Activated T-helper 17 cell treated with anti-CD3 and anti-CD28 coated beads, Interleukin-2, amount 50 U/mL, for 72 hours (primary cell): ENCODE measurements around the gene CCSER2. TPM values are rescaled to one million over a fixed set of nuclear protein-coding genes. Genes with fewer than 3 reads are reported as not detected.

Source experiments
- ATAC-seq: fragments of 150-1000 bp; cut with Tn5 transposase; replicated peaks from 2 replicates; pipeline ENCODE4 v1.10.0; 2021; ENCODE audit warnings: mild to moderate bottlenecking, moderate library complexity
- H3K27ac Mint-ChIP-seq: one replicate; pipeline ENCODE4 v1.8.0; 2022; ENCODE audit warnings: mixed read lengths
- H3K27me3 Mint-ChIP-seq: one replicate; pipeline ENCODE4 v1.8.0; 2022; ENCODE audit warnings: mixed read lengths
- H3K36me3 Mint-ChIP-seq: one replicate; pipeline ENCODE4 v1.8.0; 2022; ENCODE audit warnings: low read depth, mild to moderate bottlenecking, mixed read lengths
- H3K4me1 Mint-ChIP-seq: one replicate; pipeline ENCODE4 v1.8.0; 2022; ENCODE audit warnings: mixed read lengths
- H3K4me3 Mint-ChIP-seq: one replicate; pipeline ENCODE4 v1.8.0; 2022; ENCODE audit warnings: mild to moderate bottlenecking, mixed read lengths
- H3K9me3 Mint-ChIP-seq: one replicate; pipeline ENCODE4 v1.8.0; 2022; ENCODE audit warnings: mixed read lengths
- total RNA-seq, 2 donors: library from RNA; stranded (reverse); gene quantifications; one replicate each; pipeline ENCODE4 v1.2.3, GENCODE V29; 2022

CCSER2 gene
- total RNA-seq, 2 donors from 2014 or later = 47.5 to 107 TPM

- Mint-ChIP-seq H3K4me1 (peaks cover 51% of the 10 kb centered on the region), H3K4me3 (peak overlapping the region; percentile 34), H3K36me3 (peaks cover 78% of the 10 kb centered on the region), H3K27me3 (no peaks in the 10 kb centered on the region), H3K9me3 (no peaks in the 10 kb centered on the region), H3K27ac (peak overlapping the region; percentile 75)
- peak; percentile 84 for ATAC-seq
Observed at GRCh38 chr10:84371944-84372343, 43.6 kb downstream of the CCSER2 start.

GRCh38 chr10:84373000-84373399 lies 44.6 kb downstream of the CCSER2 start:
- peaks cover 81% of the 10 kb centered on the region for H3K36me3 Mint-ChIP-seq
- peaks cover 45% of the 10 kb centered on the region for H3K4me1 Mint-ChIP-seq
- H3K27ac Mint-ChIP-seq = peak overlapping the region; percentile 75
- ATAC-seq = no peak
- no peaks in the 10 kb centered on the region for H3K27me3 Mint-ChIP-seq
- no peaks in the 10 kb centered on the region for H3K9me3 Mint-ChIP-seq
- no peak overlapping the region for H3K4me3 Mint-ChIP-seq

- H3K4me1 Mint-ChIP-seq = peaks cover 35% of the 10 kb centered on the region
- peaks cover 94% of the 10 kb centered on the region for H3K36me3 Mint-ChIP-seq
- ATAC-seq = no peak
- no peak overlapping the region for H3K4me3 Mint-ChIP-seq
- H3K27me3 Mint-ChIP-seq = no peaks in the 10 kb centered on the region
- no peaks in the 10 kb centered on the region for H3K9me3 Mint-ChIP-seq
- H3K27ac Mint-ChIP-seq = peak overlapping the region; percentile 47
Observed at GRCh38 chr10:84374455-84374854, 46.1 kb downstream of the CCSER2 start.

- Mint-ChIP-seq H3K4me1 (peaks cover 30% of the 10 kb centered on the region), H3K9me3 (no peaks in the 10 kb centered on the region), H3K4me3 (no peak overlapping the region), H3K36me3 (peaks cover 96% of the 10 kb centered on the region), H3K27ac (no peak overlapping the region), H3K27me3 (no peaks in the 10 kb centered on the region)
- peak; percentile 61 for ATAC-seq
Observed at GRCh38 chr10:84375011-84375410, 46.6 kb downstream of the CCSER2 start.

GRCh38 chr10:84375881-84376280 lies 47.5 kb downstream of the CCSER2 start:
- no peak for ATAC-seq
- Mint-ChIP-seq H3K27ac (peak overlapping the region; percentile 39), H3K27me3 (no peaks in the 10 kb centered on the region), H3K4me3 (no peak overlapping the region), H3K4me1 (peaks cover 34% of the 10 kb centered on the region), H3K9me3 (no peaks in the 10 kb centered on the region), H3K36me3 (peaks cover 98% of the 10 kb centered on the region)

- H3K9me3 Mint-ChIP-seq = no peaks in the 10 kb centered on the region
- no peak overlapping the region for H3K4me3 Mint-ChIP-seq
- peaks cover 77% of the 10 kb centered on the region for H3K36me3 Mint-ChIP-seq
- ATAC-seq = no peak
- no peak overlapping the region for H3K27ac Mint-ChIP-seq
- peaks cover 35% of the 10 kb centered on the region for H3K4me1 Mint-ChIP-seq
- H3K27me3 Mint-ChIP-seq = no peaks in the 10 kb centered on the region
Observed at GRCh38 chr10:84388148-84388547, 59.8 kb downstream of the CCSER2 start.

- ATAC-seq = no peak
- Mint-ChIP-seq H3K9me3 (no peaks in the 10 kb centered on the region), H3K36me3 (peaks cover 68% of the 10 kb centered on the region), H3K27me3 (no peaks in the 10 kb centered on the region), H3K4me1 (peaks cover 32% of the 10 kb centered on the region), H3K27ac (no peak overlapping the region), H3K4me3 (no peak overlapping the region)
Observed at GRCh38 chr10:84390364-84390763, 62.0 kb downstream of the CCSER2 start.

GRCh38 chr10:84391326-84391725 lies 62.9 kb downstream of the CCSER2 start:
- Mint-ChIP-seq H3K4me3 (no peak overlapping the region), H3K27me3 (no peaks in the 10 kb centered on the region), H3K9me3 (no peaks in the 10 kb centered on the region), H3K27ac (no peak overlapping the region), H3K4me1 (peaks cover 32% of the 10 kb centered on the region), H3K36me3 (peaks cover 65% of the 10 kb centered on the region)
- no peak for ATAC-seq

GRCh38 chr10:84392181-84392580 lies 63.8 kb downstream of the CCSER2 start:
- Mint-ChIP-seq H3K4me3 (no peak overlapping the region), H3K27ac (no peak overlapping the region)

GRCh38 chr10:84395581-84395980 lies 67.2 kb downstream of the CCSER2 start:
- ATAC-seq = no peak
- Mint-ChIP-seq H3K4me3 (no peak overlapping the region), H3K27me3 (no peaks in the 10 kb centered on the region), H3K9me3 (no peaks in the 10 kb centered on the region), H3K4me1 (peaks cover 35% of the 10 kb centered on the region), H3K36me3 (peaks cover 68% of the 10 kb centered on the region), H3K27ac (no peak overlapping the region)

More at GRCh38 chr10:84392181-84392580, 63.8 kb downstream of the CCSER2 start:
- no peak for ATAC-seq
- Mint-ChIP-seq H3K4me1 (peaks cover 33% of the 10 kb centered on the region), H3K36me3 (peaks cover 68% of the 10 kb centered on the region), H3K27me3 (no peaks in the 10 kb centered on the region), H3K9me3 (no peaks in the 10 kb centered on the region)

GRCh38 chr10:84397735-84398144 lies 69.4 kb downstream of the CCSER2 start:
- no peak for ATAC-seq
- no peaks in the 10 kb centered on the region for H3K27me3 Mint-ChIP-seq
- peaks cover 21% of the 10 kb centered on the region for H3K4me1 Mint-ChIP-seq
- no peaks in the 10 kb centered on the region for H3K9me3 Mint-ChIP-seq
- no peak overlapping the region for H3K27ac Mint-ChIP-seq
- H3K36me3 Mint-ChIP-seq = peaks cover 72% of the 10 kb centered on the region
- no peak overlapping the region for H3K4me3 Mint-ChIP-seq

- H3K4me3 Mint-ChIP-seq = no peak overlapping the region
- no peak overlapping the region for H3K27ac Mint-ChIP-seq
- peaks cover 21% of the 10 kb centered on the region for H3K4me1 Mint-ChIP-seq
- peaks cover 70% of the 10 kb centered on the region for H3K36me3 Mint-ChIP-seq
- no peak for ATAC-seq
- no peaks in the 10 kb centered on the region for H3K9me3 Mint-ChIP-seq
- H3K27me3 Mint-ChIP-seq = no peaks in the 10 kb centered on the region
Observed at GRCh38 chr10:84398696-84399095, 70.3 kb downstream of the CCSER2 start.

GRCh38 chr10:84401854-84402611 lies 73.6 kb downstream of the CCSER2 start:
- Mint-ChIP-seq H3K27ac (no peak overlapping the region), H3K9me3 (no peaks in the 10 kb centered on the region), H3K27me3 (no peaks in the 10 kb centered on the region), H3K36me3 (peaks cover 82% of the 10 kb centered on the region), H3K4me3 (no peak overlapping the region), H3K4me1 (peaks cover 32% of the 10 kb centered on the region)
- ATAC-seq = no peak

- Mint-ChIP-seq H3K9me3 (no peaks in the 10 kb centered on the region), H3K27me3 (no peaks in the 10 kb centered on the region), H3K4me3 (no peak overlapping the region), H3K27ac (no peak overlapping the region), H3K4me1 (peaks cover 27% of the 10 kb centered on the region), H3K36me3 (peaks cover 83% of the 10 kb centered on the region)
- ATAC-seq = no peak
Observed at GRCh38 chr10:84404783-84405182, 76.4 kb downstream of the CCSER2 start.

- no peaks in the 10 kb centered on the region for H3K27me3 Mint-ChIP-seq
- peaks cover under 1% of the 10 kb centered on the region for H3K9me3 Mint-ChIP-seq
- peaks cover 83% of the 10 kb centered on the region for H3K36me3 Mint-ChIP-seq
- H3K27ac Mint-ChIP-seq = peak overlapping the region; percentile 71
- H3K4me3 Mint-ChIP-seq = no peak overlapping the region
- peaks cover 28% of the 10 kb centered on the region for H3K4me1 Mint-ChIP-seq
- ATAC-seq = peak; percentile 79
Observed at GRCh38 chr10:84405662-84406061, 77.3 kb downstream of the CCSER2 start.
